Neutrophil (primary cell): ENCODE results near the gene CCNL2.

Experiments
- H3K27ac ChIP-seq: fragments of 200-600 bp; sonication (generic); 2 replicates; pipeline ENCODE4 v1.5.1; 2016; ENCODE audit warnings: mild to moderate bottlenecking, moderate library complexity
- H3K27me3 ChIP-seq: fragments of 200-600 bp; sonication (generic); 2 replicates; pipeline ENCODE4 v1.6.0; 2016; ENCODE audit warnings: mild to moderate bottlenecking
- H3K36me3 ChIP-seq: fragments of 200-600 bp; sonication (generic); 2 replicates; pipeline ENCODE4 v1.5.1; 2017
- H3K4me1 ChIP-seq, 2 experiments: fragments of 200-600 bp in 1 of 2; sonication (generic) in 1 of 2; 1 replicate in 1 of 2; 2 replicates in 1 of 2; pipeline versions ENCODE4 v1.5.1 to v1.6.1; 2013 to 2016; ENCODE audit warnings: low read depth in 1 of 2, low read length in 1 of 2, mild to moderate bottlenecking in 1 of 2, moderate library complexity in 1 of 2; ENCODE audit not compliant: control insufficient read depth in 1 of 2, insufficient read depth in 1 of 2
- H3K4me3 ChIP-seq, 2 experiments: fragments of 200-600 bp in 1 of 2; sonication (generic) in 1 of 2; 1 replicate in 1 of 2; 2 replicates in 1 of 2; pipeline ENCODE4 v1.5.1; 2013 to 2016; ENCODE audit warnings: low read depth in 1 of 2, low read length in 1 of 2, mild to moderate bottlenecking in 1 of 2, moderate library complexity in 1 of 2
- H3K9me3 ChIP-seq: fragments of 200-600 bp; sonication (generic); 2 replicates; pipeline ENCODE4 v1.5.1; 2016
- TF ChIP-seq, protein P1 (sequence below): fragments of 200-600 bp; sonication (generic); IDR thresholded peaks from 2 replicates; pipeline ENCODE4 v1.5.1; 2016; ENCODE audit warnings: antibody characterized with exemption

The CCNL2 gene

DNA sequence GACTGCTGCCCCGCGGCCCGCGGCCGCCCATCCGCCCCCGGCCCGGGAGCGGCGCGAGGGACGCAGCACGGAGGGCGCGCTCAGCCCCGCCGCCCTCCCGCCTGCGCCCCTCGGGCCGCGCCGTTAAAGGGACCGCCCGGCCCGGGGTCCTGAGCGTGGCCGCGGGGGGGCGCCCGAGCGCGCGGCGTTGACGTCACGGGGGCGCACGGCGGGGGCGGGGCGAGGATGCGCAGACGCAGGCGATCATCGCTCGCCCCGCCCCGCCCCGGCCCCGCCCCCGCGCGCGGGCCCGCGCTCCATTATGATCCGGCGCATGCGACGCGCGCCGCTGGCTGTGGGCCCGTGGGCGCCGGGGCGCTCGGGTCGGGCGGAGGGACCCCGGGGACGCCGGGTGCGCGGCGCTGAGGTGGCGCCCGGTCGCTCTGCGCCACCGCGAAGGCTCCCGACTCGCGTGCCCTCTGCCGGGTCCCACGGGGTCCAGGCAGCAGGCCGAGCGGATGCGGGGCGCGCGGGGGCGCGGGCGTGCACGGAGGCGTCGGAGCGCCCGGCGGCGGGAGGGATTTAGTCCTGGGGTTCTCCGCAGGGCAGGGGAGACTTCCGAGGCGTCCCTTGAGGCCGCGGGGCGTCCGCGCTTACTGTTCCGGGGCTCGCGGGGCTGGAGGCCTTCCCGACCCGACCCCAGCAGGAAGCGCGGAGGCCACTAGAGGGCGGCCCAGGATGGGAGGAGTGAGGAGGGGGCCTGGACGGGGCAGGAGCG lies 49.7 kb downstream of the CCNL2 start, which contains the start of gene DVL1:
DVL1 (minus strand) TSS at position 163 of the 757 bp plus-strand sequence. CDS start 353 bp downstream, outside the sequence.
- Histone ChIP-seq H3K27me3 (peaks cover 48% of the 10 kb centered on the region), H3K27ac (peak within 1 kb of the TSS; percentile 64), H3K4me3 (peak within 1 kb of the TSS; percentile 70 to 75), H3K4me1 (peaks cover 9% of the 10 kb centered on the region in 2 experiments), H3K36me3 (no peaks in the 10 kb centered on the region), H3K9me3 (no peaks in the 10 kb centered on the region)
- TF ChIP-seq, protein P1, sequence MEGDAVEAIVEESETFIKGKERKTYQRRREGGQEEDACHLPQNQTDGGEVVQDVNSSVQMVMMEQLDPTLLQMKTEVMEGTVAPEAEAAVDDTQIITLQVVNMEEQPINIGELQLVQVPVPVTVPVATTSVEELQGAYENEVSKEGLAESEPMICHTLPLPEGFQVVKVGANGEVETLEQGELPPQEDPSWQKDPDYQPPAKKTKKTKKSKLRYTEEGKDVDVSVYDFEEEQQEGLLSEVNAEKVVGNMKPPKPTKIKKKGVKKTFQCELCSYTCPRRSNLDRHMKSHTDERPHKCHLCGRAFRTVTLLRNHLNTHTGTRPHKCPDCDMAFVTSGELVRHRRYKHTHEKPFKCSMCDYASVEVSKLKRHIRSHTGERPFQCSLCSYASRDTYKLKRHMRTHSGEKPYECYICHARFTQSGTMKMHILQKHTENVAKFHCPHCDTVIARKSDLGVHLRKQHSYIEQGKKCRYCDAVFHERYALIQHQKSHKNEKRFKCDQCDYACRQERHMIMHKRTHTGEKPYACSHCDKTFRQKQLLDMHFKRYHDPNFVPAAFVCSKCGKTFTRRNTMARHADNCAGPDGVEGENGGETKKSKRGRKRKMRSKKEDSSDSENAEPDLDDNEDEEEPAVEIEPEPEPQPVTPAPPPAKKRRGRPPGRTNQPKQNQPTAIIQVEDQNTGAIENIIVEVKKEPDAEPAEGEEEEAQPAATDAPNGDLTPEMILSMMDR = peak; percentile 47

DNA sequence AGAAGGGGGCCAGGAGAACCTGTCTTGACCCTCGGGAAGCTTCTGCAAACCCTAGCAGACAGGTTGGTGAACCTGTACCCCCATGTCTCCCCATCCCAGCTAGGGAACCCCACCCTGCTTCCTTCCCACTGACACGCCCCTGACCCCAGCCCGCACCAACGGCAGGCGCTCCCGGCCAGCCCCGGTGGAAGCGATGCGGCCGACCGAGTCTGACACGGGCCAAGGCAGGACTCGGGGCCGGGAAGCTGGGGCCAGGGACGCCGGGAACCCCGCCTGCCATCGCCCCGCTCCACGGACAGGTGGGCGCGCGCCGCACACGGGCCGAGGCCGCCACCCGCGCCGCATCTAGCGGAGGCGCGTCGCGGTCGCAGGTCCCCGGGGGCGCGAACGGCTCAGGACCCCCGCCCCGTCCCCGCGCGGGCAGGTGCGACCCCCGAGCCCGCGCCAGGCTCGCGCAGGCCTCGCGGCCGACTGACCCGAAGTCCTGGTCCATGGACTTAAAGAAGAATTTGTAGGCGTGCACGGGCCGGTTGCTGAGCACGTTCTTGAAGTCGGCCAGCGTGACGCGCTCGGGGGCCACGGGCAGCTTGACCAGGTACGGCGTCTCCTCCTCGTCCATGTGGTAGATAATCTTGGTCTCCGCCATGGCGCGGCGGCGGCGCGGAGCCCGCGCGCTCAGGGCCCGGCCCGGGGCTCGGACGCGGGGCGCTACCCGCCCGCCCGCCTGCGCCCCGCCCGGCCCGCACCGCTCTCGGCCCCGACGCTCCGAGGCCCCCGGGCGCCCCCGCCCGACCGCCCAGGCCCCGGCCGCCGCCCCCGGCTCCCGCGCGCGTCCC lies 50.5 kb downstream of the CCNL2 start:
- peaks cover 40% of the 10 kb centered on the region for H3K27me3 ChIP-seq
- no peaks in the 10 kb centered on the region for H3K9me3 ChIP-seq
- H3K36me3 ChIP-seq = no peaks in the 10 kb centered on the region
- peaks cover 9% of the 10 kb centered on the region in 2 experiments for H3K4me1 ChIP-seq
- no peak overlapping the region for H3K27ac ChIP-seq
- TF ChIP-seq, protein P1 = no peak
- H3K4me3 ChIP-seq = peak overlapping the region; percentile 62 to 70

DNA sequence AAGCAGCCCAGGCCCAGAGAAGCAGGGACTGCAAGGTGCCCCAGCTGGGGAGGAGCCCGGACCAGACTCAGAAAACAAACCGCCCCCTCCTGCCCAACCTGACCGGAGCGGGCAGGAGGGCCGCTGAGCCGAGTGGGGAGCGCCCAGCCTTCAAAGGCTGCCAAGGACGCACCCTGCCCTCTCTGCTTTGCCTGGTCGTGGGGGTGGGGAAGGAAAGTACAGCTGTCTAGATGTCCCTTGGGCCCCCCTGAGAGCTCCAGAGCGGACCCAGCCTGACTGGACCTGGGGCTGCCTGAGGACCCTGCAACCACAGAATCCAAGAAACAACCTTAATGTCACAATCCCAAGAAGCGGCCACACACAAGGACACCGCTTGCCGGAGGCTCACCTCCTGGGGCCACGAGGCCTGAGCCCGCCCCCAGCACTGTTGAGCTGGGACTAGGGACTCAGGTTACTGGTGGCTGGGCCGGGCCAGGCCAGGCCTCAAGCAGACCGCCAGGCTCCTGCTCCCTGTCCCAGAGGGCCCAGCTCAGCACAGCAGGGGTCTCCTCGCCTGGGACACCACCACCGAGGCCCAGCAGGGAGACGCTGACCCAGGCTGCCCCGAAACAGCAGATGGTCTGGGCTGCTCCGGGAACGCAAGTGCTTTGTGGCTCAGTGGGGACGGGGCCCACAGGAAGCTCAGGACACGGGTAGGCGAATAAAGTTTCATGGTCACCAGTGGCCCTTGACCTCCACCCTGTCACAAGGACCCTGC lies 51.3 kb downstream of the CCNL2 start:
- peaks cover 9% of the 10 kb centered on the region in 2 experiments for H3K4me1 ChIP-seq

DNA sequence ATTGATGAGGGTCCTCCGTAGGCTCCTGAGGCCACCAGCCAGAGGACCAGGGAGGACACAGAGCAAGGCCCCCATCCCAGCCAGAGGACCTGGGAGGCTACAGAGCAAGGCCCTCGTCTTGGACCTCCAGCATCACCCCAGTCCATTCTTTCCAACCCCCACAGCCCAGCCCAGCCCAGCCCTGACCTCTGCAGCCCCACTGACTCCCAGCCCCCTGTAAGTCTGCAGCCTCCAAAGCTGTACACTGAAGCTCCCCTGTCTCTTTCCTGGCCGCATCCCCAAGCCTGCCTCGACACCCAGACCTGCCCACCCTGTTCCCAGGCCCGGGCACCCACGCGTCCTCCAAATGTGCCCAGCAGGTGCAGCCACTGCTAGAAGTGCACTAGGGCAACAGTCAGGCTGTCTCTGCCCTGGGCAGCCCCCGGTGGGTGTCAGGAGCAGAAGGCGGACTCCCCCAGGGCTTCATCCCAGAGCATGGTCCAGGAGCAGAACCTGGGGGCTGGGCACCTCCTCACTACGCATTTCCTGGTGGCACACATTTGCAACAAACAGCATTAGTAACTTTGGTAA lies 52.0 kb downstream of the CCNL2 start:
- TF ChIP-seq, protein P1 = no peak
- Histone ChIP-seq H3K27me3 (peaks cover 24% of the 10 kb centered on the region), H3K9me3 (no peaks in the 10 kb centered on the region), H3K4me3 (no peak overlapping the region), H3K36me3 (no peaks in the 10 kb centered on the region), H3K4me1 (peaks cover 9% of the 10 kb centered on the region in 2 experiments), H3K27ac (no peak overlapping the region)

More for the DNA sequence above, 51.3 kb downstream of the CCNL2 start:
- H3K4me3 ChIP-seq = peak overlapping the region in 1 of 2 experiments; percentile 62
- H3K9me3 ChIP-seq = no peaks in the 10 kb centered on the region
- peaks cover 32% of the 10 kb centered on the region for H3K27me3 ChIP-seq
- H3K36me3 ChIP-seq = no peaks in the 10 kb centered on the region
- TF ChIP-seq, protein P1 = no peak
- no peak overlapping the region for H3K27ac ChIP-seq

DNA sequence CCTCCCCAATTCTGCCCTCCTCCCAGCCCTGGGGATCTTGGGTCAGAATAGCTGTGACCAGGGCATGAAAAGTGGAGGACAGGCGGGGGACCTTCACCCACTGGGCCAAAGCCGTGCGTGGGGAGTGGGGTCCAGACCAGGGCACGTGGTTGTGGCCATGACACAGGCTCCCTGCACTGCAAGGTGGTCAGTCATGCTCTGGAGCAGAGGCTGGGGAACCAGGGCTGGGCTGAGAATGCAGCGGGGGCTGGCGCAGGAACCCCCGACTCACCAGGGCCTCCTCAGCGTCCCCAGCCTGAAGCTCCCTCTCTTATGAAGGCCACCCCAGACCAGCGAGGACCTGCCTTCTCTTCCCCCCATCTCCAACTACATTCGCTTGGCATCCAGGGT lies 52.6 kb downstream of the CCNL2 start:
- H3K27ac ChIP-seq = no peak overlapping the region
- peaks cover 18% of the 10 kb centered on the region for H3K27me3 ChIP-seq
- H3K36me3 ChIP-seq = no peaks in the 10 kb centered on the region
- H3K4me1 ChIP-seq = peaks cover 9% of the 10 kb centered on the region in 2 experiments
- H3K4me3 ChIP-seq = no peak overlapping the region
- no peaks in the 10 kb centered on the region for H3K9me3 ChIP-seq
- TF ChIP-seq, protein P1 = no peak
